Measurements from ENCODE around the gene COL15A1.
"Not testable (repeated sequence)": the region's sequence is repeated elsewhere in the genome, so short reads cannot be mapped to it uniquely, and the experiment has no call there.

COL15A1 gene

DNA sequence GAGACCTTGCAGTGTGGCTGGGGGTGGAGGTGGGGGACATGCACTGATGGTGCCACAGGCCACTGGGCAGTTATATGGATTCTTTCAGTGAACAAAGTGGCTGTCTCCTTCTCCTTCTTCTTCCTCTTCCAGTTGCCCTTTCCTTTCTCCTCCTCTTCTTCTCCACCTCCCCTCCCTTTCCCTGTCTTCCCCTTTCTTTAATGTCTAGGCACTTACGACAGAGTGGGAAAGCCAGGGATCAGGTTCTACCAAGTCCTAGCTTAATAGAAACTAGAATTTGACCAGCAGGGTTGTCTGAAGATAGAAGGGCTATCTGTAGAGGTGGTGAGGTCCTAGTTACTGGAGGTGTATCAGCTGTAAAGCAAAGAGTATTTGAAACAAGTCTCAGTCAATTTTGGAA lies 62.8 kb downstream of the COL15A1 start:
- no peak for TF ChIP-seq SUZ12 (IDR thresholded peaks at IDR 0.05; ENCODE audit: extremely low read depth, insufficient read depth, insufficient read length)
- TF ChIP-seq YY1 (IDR thresholded peaks at IDR 0.05; ENCODE audit: insufficient read depth, insufficient read length) = no peak
- no peak for TF ChIP-seq ZNF274 (IDR thresholded peaks at IDR 0.05; ENCODE audit: low read depth, low read length)
- no peak overlapping the region for H3K4me3 ChIP-seq (ENCODE audit: insufficient read length, low read depth)
- H3K4me1 ChIP-seq (ENCODE audit: insufficient read depth, insufficient read length) = no peaks in the 10 kb centered on the region
- peaks cover 35% of the 10 kb centered on the region for H3K9me3 ChIP-seq (ENCODE audit: insufficient read depth, low read length)
- no peaks in the 10 kb centered on the region for H3K36me3 ChIP-seq (ENCODE audit: insufficient read depth, insufficient read length, low read length)
- H3K9ac ChIP-seq (ENCODE audit: insufficient read length, low read depth) = no peak overlapping the region
- no peaks in the 10 kb centered on the region for H3K27me3 ChIP-seq (ENCODE audit: insufficient read depth, insufficient read length)
- DNase-seq (ENCODE audit: low read depth, low spot score) = no peak

DNA sequence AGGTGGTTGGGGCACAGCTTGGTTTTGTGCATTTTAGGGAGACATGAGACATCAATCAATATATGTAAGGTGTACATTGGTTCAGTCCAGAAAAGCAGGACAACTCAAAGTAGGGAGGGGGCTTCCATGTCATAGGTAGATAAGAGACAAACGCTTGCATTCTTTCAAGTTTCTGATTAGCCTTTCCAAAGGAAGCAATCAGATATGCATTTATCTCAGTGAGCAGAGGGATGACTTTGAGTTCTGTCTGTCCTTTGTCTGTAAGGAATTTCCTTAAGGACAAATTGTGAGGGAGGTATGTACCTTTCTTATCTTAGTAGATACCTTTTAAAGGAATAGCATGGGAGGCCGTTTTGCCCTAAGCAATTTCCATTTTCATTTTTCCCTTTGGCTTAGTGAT lies 63.3 kb downstream of the COL15A1 start:
- DNase-seq (ENCODE audit: low read depth, low spot score) = no peak
- no peaks in the 10 kb centered on the region for H3K36me3 ChIP-seq (ENCODE audit: insufficient read depth, insufficient read length, low read length)
- H3K9me3 ChIP-seq (ENCODE audit: insufficient read depth, low read length) = peaks cover 40% of the 10 kb centered on the region
- TF ChIP-seq YY1 (IDR thresholded peaks at IDR 0.05; ENCODE audit: insufficient read depth, insufficient read length) (no peak), ZNF274 (IDR thresholded peaks at IDR 0.05; ENCODE audit: low read depth, low read length) (no peak), SUZ12 (IDR thresholded peaks at IDR 0.05; ENCODE audit: extremely low read depth, insufficient read depth, insufficient read length) (no peak)
- H3K4me3 ChIP-seq (ENCODE audit: insufficient read length, low read depth) = no peak overlapping the region
- no peaks in the 10 kb centered on the region for H3K27me3 ChIP-seq (ENCODE audit: insufficient read depth, insufficient read length)
- H3K4me1 ChIP-seq (ENCODE audit: insufficient read depth, insufficient read length) = no peaks in the 10 kb centered on the region
- no peak overlapping the region for H3K9ac ChIP-seq (ENCODE audit: insufficient read length, low read depth)

DNA sequence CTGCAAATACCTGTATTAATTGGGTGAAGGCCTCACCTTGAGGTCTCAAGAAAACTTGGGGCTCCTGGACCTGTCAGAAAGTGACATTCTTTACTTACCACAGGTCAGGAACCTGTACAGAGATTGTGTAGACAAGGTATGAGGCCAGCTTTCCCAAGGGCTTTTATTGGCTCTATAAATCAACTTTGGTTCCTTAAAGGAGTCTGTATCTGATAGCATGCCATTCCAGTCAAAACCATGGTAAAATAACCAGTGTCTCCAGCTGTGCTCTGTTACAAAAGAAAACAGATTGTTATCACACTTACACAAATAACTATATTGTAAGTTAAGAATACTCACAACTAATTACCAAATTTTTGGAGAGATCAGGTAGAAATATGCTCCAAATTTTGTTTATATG lies 64.5 kb downstream of the COL15A1 start:
- Histone ChIP-seq H3K9ac (ENCODE audit: insufficient read length, low read depth) (no peak overlapping the region), H3K27me3 (ENCODE audit: insufficient read depth, insufficient read length) (no peaks in the 10 kb centered on the region), H3K9me3 (ENCODE audit: insufficient read depth, low read length) (peaks cover 51% of the 10 kb centered on the region), H3K4me1 (ENCODE audit: insufficient read depth, insufficient read length) (no peaks in the 10 kb centered on the region), H3K4me3 (ENCODE audit: insufficient read length, low read depth) (no peak overlapping the region), H3K36me3 (ENCODE audit: insufficient read depth, insufficient read length, low read length) (no peaks in the 10 kb centered on the region)
- no peak for TF ChIP-seq YY1 (IDR thresholded peaks at IDR 0.05; ENCODE audit: insufficient read depth, insufficient read length)
- TF ChIP-seq SUZ12 (IDR thresholded peaks at IDR 0.05; ENCODE audit: extremely low read depth, insufficient read depth, insufficient read length) = no peak
- TF ChIP-seq ZNF274 (IDR thresholded peaks at IDR 0.05; ENCODE audit: low read depth, low read length) = no peak
- DNase-seq (ENCODE audit: low read depth, low spot score) = no peak

DNA sequence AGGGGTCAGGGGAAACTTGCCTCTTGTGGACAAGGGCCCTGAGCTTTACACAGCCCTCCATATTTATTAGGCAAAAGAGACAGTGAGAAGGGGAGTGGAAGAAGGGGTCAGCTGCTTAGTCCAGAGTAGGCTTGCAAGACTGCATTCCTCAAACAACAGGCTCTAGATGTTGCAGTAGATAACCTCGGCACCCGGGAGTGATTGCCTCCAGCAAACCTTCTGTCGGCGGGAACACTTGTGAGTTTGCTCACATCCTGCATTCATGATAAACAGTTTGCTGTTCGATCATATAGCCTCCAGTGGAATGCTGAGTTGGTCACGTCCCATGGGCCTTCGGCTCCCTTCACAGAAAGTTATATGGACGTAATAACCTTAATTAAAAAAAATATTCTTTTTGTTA lies 66.7 kb downstream of the COL15A1 start:
- H3K4me1 ChIP-seq (ENCODE audit: insufficient read depth, insufficient read length); H3K4me3 ChIP-seq (ENCODE audit: insufficient read length, low read depth); H3K27me3 ChIP-seq (ENCODE audit: insufficient read depth, insufficient read length); DNase-seq (ENCODE audit: low read depth, low spot score); H3K36me3 ChIP-seq (ENCODE audit: insufficient read depth, insufficient read length, low read length); H3K9ac ChIP-seq (ENCODE audit: insufficient read length, low read depth): not testable (repeated sequence)
- peaks cover 59% of the 10 kb centered on the region for H3K9me3 ChIP-seq (ENCODE audit: insufficient read depth, low read length)

DNA sequence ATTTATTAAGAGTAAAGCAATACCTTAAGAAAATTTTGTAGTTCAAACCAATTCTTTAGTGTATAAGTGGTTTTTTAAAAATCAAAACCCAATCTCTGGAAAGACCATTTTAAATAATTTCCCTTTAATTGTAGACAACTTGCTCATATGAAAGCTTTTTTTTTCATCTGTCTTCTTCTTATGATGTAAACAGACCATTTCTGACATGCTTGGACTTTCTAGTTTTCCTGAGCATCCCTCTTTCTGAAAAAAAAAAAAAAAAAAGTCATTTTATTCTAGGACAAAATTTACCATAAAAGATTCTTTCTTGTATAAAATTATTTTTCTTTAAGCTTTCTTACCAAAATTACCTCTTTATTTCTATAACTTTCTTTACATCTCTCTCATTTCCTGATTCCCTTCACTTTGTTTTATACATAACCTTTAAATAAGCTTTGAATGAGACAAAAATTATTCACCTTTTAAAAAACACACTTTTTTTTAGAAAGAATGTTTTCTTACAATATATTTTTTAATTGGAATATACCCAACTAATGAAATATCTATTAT lies 67.5 kb downstream of the COL15A1 start:
- Histone ChIP-seq H3K27me3 (ENCODE audit: insufficient read depth, insufficient read length) (no peaks in the 10 kb centered on the region), H3K4me1 (ENCODE audit: insufficient read depth, insufficient read length) (no peaks in the 10 kb centered on the region), H3K4me3 (ENCODE audit: insufficient read length, low read depth) (no peak overlapping the region), H3K9me3 (ENCODE audit: insufficient read depth, low read length) (peaks cover 61% of the 10 kb centered on the region), H3K9ac (ENCODE audit: insufficient read length, low read depth) (no peak overlapping the region), H3K36me3 (ENCODE audit: insufficient read depth, insufficient read length, low read length) (no peaks in the 10 kb centered on the region)
- TF ChIP-seq SUZ12 (IDR thresholded peaks at IDR 0.05; ENCODE audit: extremely low read depth, insufficient read depth, insufficient read length) (no peak), YY1 (IDR thresholded peaks at IDR 0.05; ENCODE audit: insufficient read depth, insufficient read length) (no peak)
- no peak for DNase-seq (ENCODE audit: low read depth, low spot score)

DNA sequence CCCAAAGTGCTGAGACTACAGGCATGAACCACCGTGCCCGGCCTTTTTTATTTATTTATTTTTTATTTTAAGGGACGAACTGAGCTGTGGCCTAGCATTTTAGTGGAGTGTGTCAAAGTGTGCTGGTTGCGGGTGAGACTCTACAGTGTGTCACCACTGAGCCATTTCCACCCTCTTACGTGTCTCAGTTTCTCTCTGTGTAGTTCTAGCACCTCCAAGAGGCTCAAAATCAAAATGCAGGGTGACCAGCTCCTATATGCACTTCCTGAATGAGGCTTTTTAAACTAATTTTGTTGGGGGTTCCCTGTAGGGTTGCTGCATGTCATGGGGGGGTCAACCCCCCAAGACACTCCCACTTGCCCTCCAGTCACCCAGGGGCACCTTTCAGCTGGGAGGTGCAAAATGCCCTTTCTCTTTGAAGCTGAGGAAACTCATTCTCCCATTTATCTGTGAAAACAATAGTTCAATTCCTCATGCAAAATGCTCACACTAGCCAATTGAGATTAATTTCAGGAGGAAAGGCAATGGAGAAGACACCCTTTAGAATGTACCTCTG lies 69.3 kb downstream of the COL15A1 start:
- Histone ChIP-seq H3K9me3 (ENCODE audit: insufficient read depth, low read length) (peaks cover 56% of the 10 kb centered on the region), H3K36me3 (ENCODE audit: insufficient read depth, insufficient read length, low read length) (no peaks in the 10 kb centered on the region), H3K4me3 (ENCODE audit: insufficient read length, low read depth) (no peak overlapping the region), H3K9ac (ENCODE audit: insufficient read length, low read depth) (no peak overlapping the region), H3K4me1 (ENCODE audit: insufficient read depth, insufficient read length) (no peaks in the 10 kb centered on the region), H3K27me3 (ENCODE audit: insufficient read depth, insufficient read length) (no peaks in the 10 kb centered on the region)
- no peak for DNase-seq (ENCODE audit: low read depth, low spot score)
- TF ChIP-seq ZNF274 (IDR thresholded peaks at IDR 0.05; ENCODE audit: low read depth, low read length) = no peak
- no peak for TF ChIP-seq SUZ12 (IDR thresholded peaks at IDR 0.05; ENCODE audit: extremely low read depth, insufficient read depth, insufficient read length)
- TF ChIP-seq YY1 (IDR thresholded peaks at IDR 0.05; ENCODE audit: insufficient read depth, insufficient read length) = no peak

DNA sequence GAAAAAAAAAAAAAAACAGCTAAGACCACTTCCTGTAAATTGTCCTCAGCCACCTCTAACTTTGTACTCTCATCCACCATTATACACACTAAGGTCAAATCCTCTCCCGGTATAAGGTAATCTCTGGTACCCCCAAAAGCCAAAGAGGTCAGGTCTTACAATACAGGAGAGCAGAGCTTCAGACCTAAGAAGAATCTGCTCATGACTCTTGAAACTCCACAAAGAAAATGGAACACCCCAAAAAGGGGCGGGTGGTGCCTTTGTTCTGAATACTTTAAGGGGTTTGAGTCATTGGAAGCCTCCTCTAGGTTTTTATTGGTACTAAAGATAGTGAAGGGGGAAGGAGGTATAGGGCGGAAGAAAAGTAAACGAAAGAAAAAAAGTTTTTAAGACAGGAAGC lies 69.8 kb downstream of the COL15A1 start:
- Histone ChIP-seq H3K4me3 (ENCODE audit: insufficient read length, low read depth) (no peak overlapping the region), H3K4me1 (ENCODE audit: insufficient read depth, insufficient read length) (no peaks in the 10 kb centered on the region), H3K27me3 (ENCODE audit: insufficient read depth, insufficient read length) (no peaks in the 10 kb centered on the region), H3K9me3 (ENCODE audit: insufficient read depth, low read length) (peaks cover 56% of the 10 kb centered on the region), H3K36me3 (ENCODE audit: insufficient read depth, insufficient read length, low read length) (no peaks in the 10 kb centered on the region), H3K9ac (ENCODE audit: insufficient read length, low read depth) (no peak overlapping the region)
- no peak for DNase-seq (ENCODE audit: low read depth, low spot score)
- no peak for TF ChIP-seq ZNF274 (IDR thresholded peaks at IDR 0.05; ENCODE audit: low read depth, low read length)
- no peak for TF ChIP-seq SUZ12 (IDR thresholded peaks at IDR 0.05; ENCODE audit: extremely low read depth, insufficient read depth, insufficient read length)
- no peak for TF ChIP-seq YY1 (IDR thresholded peaks at IDR 0.05; ENCODE audit: insufficient read depth, insufficient read length)
